Fibroblast of pulmonary artery (primary cell): Measurements from ENCODE around the gene ATG2A.
A peak's percentile ranks its signal among the peaks of the same experiment; 100 is the strongest.

Experiments used
- DNase-seq: peaks from one replicate; pipeline ENCODE4 v3.0.0-alpha.2; 2010; ENCODE audit warnings: low read depth
- H3K4me3 ChIP-seq: replicated peaks from 2 replicates; pipeline ENCODE4 v1.5.1; 2011; ENCODE audit warnings: low read depth, mild to moderate bottlenecking, control low read depth, low read length, moderate library complexity
- CTCF ChIP-seq: IDR thresholded peaks from 2 replicates; pipeline ENCODE4 v1.5.1; 2011; ENCODE audit warnings: mild to moderate bottlenecking, control low read depth, low read length, inconsistent platforms; ENCODE audit errors: missing control alignments

ATG2A gene

GRCh38 chr11:64932324-64932723, 15.3 kb upstream of the ATG2A start:
- no peak for DNase-seq
- TF ChIP-seq CTCF, result no peak
- no peak overlapping the region for H3K4me3 ChIP-seq

GRCh38 chr11:64931290-64931689, 14.3 kb upstream of the ATG2A start:
- DNase-seq, result no peak
- TF ChIP-seq CTCF, result no peak
- no peak overlapping the region for H3K4me3 ChIP-seq

- TF ChIP-seq CTCF, result no peak
- H3K4me3 ChIP-seq, result no peak overlapping the region
- no peak for DNase-seq
These were observed 13.3 kb upstream of the ATG2A start for GRCh38 chr11:64930340-64930739.

GRCh38 chr11:64929625-64930024, 12.6 kb upstream of the ATG2A start:
- H3K4me3 ChIP-seq, result no peak overlapping the region
- TF ChIP-seq CTCF, result no peak
- no peak for DNase-seq

GRCh38 chr11:64928957-64929356, 11.9 kb upstream of the ATG2A start:
- no peak for DNase-seq
- TF ChIP-seq CTCF, result no peak
- H3K4me3 ChIP-seq, result no peak overlapping the region

GRCh38 chr11:64926689-64927088, 9.7 kb upstream of the ATG2A start:
- no peak overlapping the region for H3K4me3 ChIP-seq
- TF ChIP-seq CTCF, result no peak
- no peak for DNase-seq

GRCh38 chr11:64925536-64926436, 8.8 kb upstream of the ATG2A start:
- no peak for DNase-seq
- TF ChIP-seq CTCF, result no peak
- peak overlapping the region; percentile 87 for H3K4me3 ChIP-seq
